GM21825 (cell line): Measurements from ENCODE around the gene COA7.

ENCODE experiments used
- ATAC-seq: cut with Tn5 transposase; IDR thresholded peaks from one replicate; pipeline ENCODE4 v1.9.1; 2021; ENCODE audit warnings: mild to moderate bottlenecking, moderate library complexity; ENCODE audit not compliant: unreplicated experiment

COA7 gene

GRCh38 chr1:52673513-52673912 lies 24.6 kb downstream of the COA7 start:
- no peak for ATAC-seq

- ATAC-seq = no peak
Observed at GRCh38 chr1:52672946-52673345, 25.2 kb downstream of the COA7 start.

GRCh38 chr1:52670604-52671003 lies 27.5 kb downstream of the COA7 start:
- ATAC-seq = no peak

DNA sequence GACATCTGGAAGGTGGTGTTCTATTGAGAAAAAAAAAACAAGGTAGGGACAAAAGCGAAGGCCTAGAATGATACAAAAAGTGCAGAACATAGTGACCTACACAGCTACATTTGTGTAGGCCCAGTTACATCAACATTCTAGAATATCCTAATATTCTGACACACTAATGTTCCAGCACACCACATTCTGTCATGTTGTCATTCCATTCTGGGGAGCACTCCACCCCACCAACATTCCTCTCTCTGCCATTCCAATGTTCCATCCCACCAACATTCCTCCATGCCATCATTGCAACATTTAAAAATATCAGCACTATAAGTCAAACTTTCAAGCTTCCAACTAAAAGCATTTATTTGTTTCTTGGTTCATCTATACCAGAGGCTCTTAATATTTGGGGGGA lies 28.5 kb downstream of the COA7 start:
- no peak for ATAC-seq

GRCh38 chr1:52668711-52669110 lies 29.4 kb downstream of the COA7 start:
- no peak for ATAC-seq

DNA sequence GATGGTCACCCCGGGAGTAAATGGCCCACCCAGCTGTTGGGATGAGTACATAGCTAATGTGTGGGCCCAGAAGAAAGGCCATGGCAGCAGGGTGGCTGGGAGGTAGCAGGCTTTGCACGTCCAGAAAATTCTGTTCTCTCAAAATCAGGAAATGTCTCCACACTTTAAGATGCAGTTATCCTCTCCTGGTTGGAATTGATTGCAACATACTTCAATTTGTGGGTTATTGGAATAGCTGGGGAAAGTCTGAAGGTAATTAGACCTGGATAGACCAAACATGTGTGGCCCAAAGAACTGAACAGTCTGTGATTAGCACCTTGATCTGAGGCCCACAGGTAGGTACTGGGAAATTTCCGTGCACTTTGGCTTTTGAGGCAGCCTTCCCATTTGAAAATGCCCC lies 30.2 kb downstream of the COA7 start:
- no peak for ATAC-seq

GRCh38 chr1:52667290-52667689 lies 30.9 kb downstream of the COA7 start:
- no peak for ATAC-seq

DNA sequence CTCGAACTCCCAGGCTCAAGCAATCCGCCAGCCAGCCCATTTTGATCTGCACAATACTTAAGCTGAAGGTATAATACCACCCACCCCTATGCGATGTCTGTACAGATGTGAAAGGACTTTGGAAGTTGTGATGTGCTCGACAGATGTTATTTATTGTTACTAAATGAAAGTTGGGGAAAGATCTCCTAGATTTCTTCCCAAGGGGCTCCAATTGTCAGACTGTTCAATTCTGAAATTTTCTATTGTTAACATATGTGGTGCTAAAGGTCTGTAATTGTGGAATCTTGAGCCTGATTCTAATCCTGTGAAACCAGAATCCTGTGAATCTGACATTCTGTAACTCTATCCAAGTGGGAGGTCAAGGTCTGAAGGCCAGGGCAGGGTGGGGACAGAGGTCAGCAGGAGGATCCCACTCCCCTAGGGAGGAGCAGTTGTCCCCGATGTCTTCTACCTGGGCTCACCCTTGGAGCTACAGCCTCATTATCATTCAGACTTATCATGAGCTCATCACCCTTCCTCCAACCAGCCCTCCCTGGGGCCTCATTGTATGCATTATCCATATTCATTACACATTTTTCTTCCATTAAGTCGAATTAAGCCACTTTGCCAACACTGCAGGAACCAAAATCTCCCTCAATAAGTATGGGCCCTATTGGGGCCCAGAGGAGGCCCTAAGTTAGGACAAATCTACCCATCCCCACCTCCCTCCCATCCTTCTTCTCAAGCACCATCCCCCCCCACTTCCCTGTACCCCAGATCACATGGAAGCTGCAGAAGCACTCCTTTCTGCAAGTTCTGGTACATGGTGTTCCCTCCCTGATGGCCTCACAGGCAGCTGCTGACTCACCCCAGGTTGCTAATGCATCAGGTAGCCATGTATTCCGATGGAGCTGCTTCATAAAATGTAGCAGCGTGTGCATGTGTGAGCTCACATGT lies 32.9 kb downstream of the COA7 start:
- no peak for ATAC-seq

- no peak for ATAC-seq
Observed at GRCh38 chr1:52663716-52664115, 34.4 kb downstream of the COA7 start.

DNA sequence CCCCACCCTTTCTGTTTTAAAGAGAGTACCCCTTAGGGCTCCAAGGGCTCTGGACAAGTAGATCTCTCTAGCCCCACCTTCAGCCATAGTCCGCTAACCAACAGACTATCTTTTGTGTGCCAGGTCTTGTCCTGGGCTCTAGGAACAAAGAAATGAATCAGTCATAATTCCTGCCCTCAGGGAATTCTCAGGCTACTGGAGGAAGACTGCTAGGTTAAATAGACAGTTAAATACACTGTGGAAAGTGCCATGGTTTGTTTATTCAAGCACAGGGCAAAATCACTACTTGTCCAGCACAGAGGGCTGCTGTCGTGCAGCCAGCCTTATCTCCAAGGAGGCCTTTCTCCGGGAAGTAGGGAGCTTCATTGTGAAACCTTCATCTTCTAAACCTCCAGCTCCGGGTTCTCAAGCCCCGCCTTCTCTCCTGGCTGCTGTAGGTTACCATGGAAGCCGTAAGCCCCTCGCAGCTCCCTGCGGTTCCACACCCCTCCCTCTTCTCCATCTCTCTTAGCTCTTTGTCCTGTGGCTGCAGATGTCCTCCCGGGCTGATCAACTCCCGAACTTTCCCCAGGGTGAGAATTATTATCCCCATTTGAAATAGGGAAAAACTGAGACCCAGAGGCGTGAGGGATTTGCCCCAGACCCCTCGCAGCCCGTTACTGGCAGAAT lies 35.4 kb downstream of the COA7 start:
- no peak for ATAC-seq

DNA sequence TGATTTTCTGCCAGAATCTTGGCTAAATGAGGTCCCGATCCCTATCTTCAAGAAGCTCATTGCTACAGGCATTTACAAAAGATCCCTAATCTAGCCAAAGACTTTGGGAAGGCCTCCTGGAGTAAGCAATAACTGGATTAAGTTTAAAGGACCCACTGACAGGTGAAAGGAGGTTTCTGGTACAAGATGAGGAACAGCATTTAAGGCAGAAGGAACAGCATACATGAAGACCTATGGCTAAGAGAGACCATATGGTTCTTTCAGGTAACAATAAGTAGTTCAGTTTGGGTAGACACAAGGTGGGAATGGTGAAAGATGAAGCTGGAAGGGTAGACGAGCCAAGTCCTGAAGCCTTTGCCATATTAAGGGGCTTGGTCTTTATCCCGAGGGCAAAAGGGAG lies 37.3 kb downstream of the COA7 start:
- no peak for ATAC-seq

GRCh38 chr1:52659851-52660596 lies 38.1 kb downstream of the COA7 start:
- no peak for ATAC-seq

DNA sequence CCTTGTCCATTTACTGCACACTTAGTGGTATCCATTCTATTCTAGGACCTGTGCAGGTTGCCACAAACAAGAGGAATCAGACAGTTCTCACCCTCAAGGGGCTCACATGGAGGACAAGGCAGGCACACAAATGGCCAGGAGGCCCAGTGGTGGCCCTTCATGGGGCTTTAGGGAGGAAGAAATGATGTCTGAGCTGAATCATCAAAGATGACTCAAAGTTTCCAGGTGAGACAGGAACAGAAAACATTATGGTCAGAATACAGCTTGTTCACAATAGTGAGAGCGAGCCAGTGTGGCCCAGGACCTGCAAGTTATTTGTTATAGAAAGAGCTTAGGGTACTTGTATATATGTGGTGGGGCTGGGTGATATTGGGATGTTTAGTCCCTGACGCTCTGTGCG lies 38.8 kb downstream of the COA7 start:
- peak; percentile 64 for ATAC-seq

GRCh38 chr1:52658795-52659194 lies 39.4 kb downstream of the COA7 start:
- no peak for ATAC-seq

- no peak for ATAC-seq
Observed at GRCh38 chr1:52657702-52658101, 40.4 kb downstream of the COA7 start.

- ATAC-seq = no peak
Observed at GRCh38 chr1:52654063-52654462, 44.1 kb downstream of the COA7 start.

GRCh38 chr1:52653207-52653849 lies 44.8 kb downstream of the COA7 start:
- ATAC-seq = no peak

- no peak for ATAC-seq
Observed at GRCh38 chr1:52651904-52652303, 46.2 kb downstream of the COA7 start.

DNA sequence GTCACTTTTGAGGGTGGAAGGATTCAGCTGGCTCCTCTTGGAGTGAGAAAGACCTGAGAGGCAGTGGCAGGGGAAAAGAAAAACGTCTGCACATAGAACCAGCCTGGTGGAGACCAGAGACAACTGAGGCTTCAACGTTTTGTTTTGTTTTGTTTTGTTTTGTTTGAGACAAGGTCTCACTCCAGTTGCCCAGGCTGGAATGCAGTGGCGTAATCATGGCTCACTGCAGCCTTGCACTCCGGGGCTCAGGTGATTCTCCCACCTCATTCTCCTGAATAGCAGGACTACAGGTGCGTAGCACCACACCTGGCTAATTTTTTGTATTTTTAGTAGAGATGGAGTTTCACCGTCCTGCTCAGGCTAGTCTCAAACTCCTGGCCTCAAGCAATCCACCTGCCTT lies 52.9 kb downstream of the COA7 start:
- no peak for ATAC-seq

- ATAC-seq = no peak
Observed at GRCh38 chr1:52641307-52641706, 56.8 kb downstream of the COA7 start.

DNA sequence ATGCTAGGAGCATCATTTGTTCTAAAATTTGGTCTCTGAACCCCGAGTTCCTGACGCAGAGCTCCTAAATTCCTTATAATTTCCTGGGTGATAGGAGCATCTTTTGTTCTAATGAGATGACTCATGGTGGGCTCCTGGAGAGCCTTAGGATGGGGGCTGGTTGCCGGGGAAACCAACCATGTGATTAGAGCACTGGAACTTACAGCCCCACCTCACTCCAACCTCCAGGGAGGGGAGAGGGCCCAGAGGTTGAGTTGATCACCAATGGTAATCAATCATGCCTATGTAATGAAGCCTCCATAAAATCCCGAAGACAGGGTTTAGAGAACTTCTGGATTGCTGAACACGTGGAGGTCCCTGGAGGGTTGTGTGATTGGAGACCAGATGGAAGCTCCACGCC lies 57.5 kb downstream of the COA7 start:
- ATAC-seq = no peak
